ENCODE data around the gene KLF18. TPM values are rescaled to one million over a fixed set of nuclear protein-coding genes. Genes with fewer than 3 reads are reported as not detected.

KLF18 gene
- polyA plus RNA-seq (2013, experiment 1 of 2) = not detected
- not detected for polyA plus RNA-seq (2013, experiment 2 of 2)

- H3K4me3 ChIP-seq (ENCODE audit: extremely low read depth, insufficient read depth, low read length, poor library complexity, severe bottlenecking) = no peak within 1 kb of the TSS
- no peak within 1 kb of the TSS for H3K27ac ChIP-seq (ENCODE audit: low read depth, low read length, severe bottlenecking)
- WGBS, 2 experiments (ENCODE audit: insufficient coverage in 2 of 2) = 83% methylated on average over 1 of the region's 1 CpG; no CpG with 5 or more reads in 1 of the 2 experiments
- H3K4me1 ChIP-seq (ENCODE audit: control insufficient read depth, insufficient read depth, low read length, poor library complexity, severe bottlenecking) = no peaks in the 10 kb centered on the region
- H3K9me3 ChIP-seq (ENCODE audit: control insufficient read depth, low read length) = peaks cover 13% of the 10 kb centered on the region
- H3K36me3 ChIP-seq (ENCODE audit: control insufficient read depth, insufficient read depth, low read length) = no peaks in the 10 kb centered on the region
Measured at GRCh38 chr1:44141531-44141930, at the start of gene KLF18. KLF18 (minus strand) TSS chr1:44141631; CDS start chr1:44141631, 0 bp downstream.

- Histone ChIP-seq H3K36me3 (ENCODE audit: control insufficient read depth, insufficient read depth, low read length) (no peaks in the 10 kb centered on the region), H3K9me3 (ENCODE audit: control insufficient read depth, low read length) (peaks cover 19% of the 10 kb centered on the region), H3K4me3 (ENCODE audit: extremely low read depth, insufficient read depth, low read length, poor library complexity, severe bottlenecking) (no peak overlapping the region), H3K27ac (ENCODE audit: low read depth, low read length, severe bottlenecking) (no peak overlapping the region), H3K4me1 (ENCODE audit: control insufficient read depth, insufficient read depth, low read length, poor library complexity, severe bottlenecking) (no peaks in the 10 kb centered on the region)
- WGBS, 2 experiments (ENCODE audit: insufficient coverage in 2 of 2) = 100% methylated on average over 1 of the region's 1 CpG
Measured at GRCh38 chr1:44174630-44175029, 33.2 kb upstream of the KLF18 start.

- H3K4me3 ChIP-seq (ENCODE audit: extremely low read depth, insufficient read depth, low read length, poor library complexity, severe bottlenecking) = no peak overlapping the region
- H3K4me1 ChIP-seq (ENCODE audit: control insufficient read depth, insufficient read depth, low read length, poor library complexity, severe bottlenecking) = no peaks in the 10 kb centered on the region
- no peaks in the 10 kb centered on the region for H3K36me3 ChIP-seq (ENCODE audit: control insufficient read depth, insufficient read depth, low read length)
- H3K9me3 ChIP-seq (ENCODE audit: control insufficient read depth, low read length) = peaks cover 11% of the 10 kb centered on the region
- H3K27ac ChIP-seq (ENCODE audit: low read depth, low read length, severe bottlenecking) = no peak overlapping the region
- 91 to 93% methylated on average over 2 of the region's 3 CpGs for WGBS, 2 experiments (ENCODE audit: insufficient coverage in 2 of 2)
Measured at GRCh38 chr1:44170281-44170823, 28.9 kb upstream of the KLF18 start.

- no peaks in the 10 kb centered on the region for H3K9me3 ChIP-seq (ENCODE audit: control insufficient read depth, low read length)
- H3K4me1 ChIP-seq (ENCODE audit: control insufficient read depth, insufficient read depth, low read length, poor library complexity, severe bottlenecking) = no peaks in the 10 kb centered on the region
- 80 to 100% methylated on average over 2 to 3 of the region's 5 CpGs for WGBS, 2 experiments (ENCODE audit: insufficient coverage in 2 of 2)
- H3K36me3 ChIP-seq (ENCODE audit: control insufficient read depth, insufficient read depth, low read length) = no peaks in the 10 kb centered on the region
- H3K27ac ChIP-seq (ENCODE audit: low read depth, low read length, severe bottlenecking) = no peak overlapping the region
- H3K4me3 ChIP-seq (ENCODE audit: extremely low read depth, insufficient read depth, low read length, poor library complexity, severe bottlenecking) = no peak overlapping the region
Measured at GRCh38 chr1:44168520-44169098, 27.2 kb upstream of the KLF18 start.

GRCh38 chr1:44161546-44161945 is 20.1 kb upstream of the KLF18 start:
- H3K4me1 ChIP-seq (ENCODE audit: control insufficient read depth, insufficient read depth, low read length, poor library complexity, severe bottlenecking) = no peaks in the 10 kb centered on the region
- H3K9me3 ChIP-seq (ENCODE audit: control insufficient read depth, low read length) = no peaks in the 10 kb centered on the region
- no peak overlapping the region for H3K27ac ChIP-seq (ENCODE audit: low read depth, low read length, severe bottlenecking)
- H3K4me3 ChIP-seq (ENCODE audit: extremely low read depth, insufficient read depth, low read length, poor library complexity, severe bottlenecking) = no peak overlapping the region
- H3K36me3 ChIP-seq (ENCODE audit: control insufficient read depth, insufficient read depth, low read length) = no peaks in the 10 kb centered on the region

- H3K4me1 ChIP-seq (ENCODE audit: control insufficient read depth, insufficient read depth, low read length, poor library complexity, severe bottlenecking) = no peaks in the 10 kb centered on the region
- no peaks in the 10 kb centered on the region for H3K36me3 ChIP-seq (ENCODE audit: control insufficient read depth, insufficient read depth, low read length)
- H3K9me3 ChIP-seq (ENCODE audit: control insufficient read depth, low read length) = no peaks in the 10 kb centered on the region
- H3K27ac ChIP-seq (ENCODE audit: low read depth, low read length, severe bottlenecking) = no peak overlapping the region
- no peak overlapping the region for H3K4me3 ChIP-seq (ENCODE audit: extremely low read depth, insufficient read depth, low read length, poor library complexity, severe bottlenecking)
Measured at GRCh38 chr1:44158871-44159270, 17.4 kb upstream of the KLF18 start.

GRCh38 chr1:44157903-44158302 is 16.5 kb upstream of the KLF18 start:
- no peaks in the 10 kb centered on the region for H3K4me1 ChIP-seq (ENCODE audit: control insufficient read depth, insufficient read depth, low read length, poor library complexity, severe bottlenecking)
- no peaks in the 10 kb centered on the region for H3K9me3 ChIP-seq (ENCODE audit: control insufficient read depth, low read length)
- H3K27ac ChIP-seq (ENCODE audit: low read depth, low read length, severe bottlenecking) = no peak overlapping the region
- no peaks in the 10 kb centered on the region for H3K36me3 ChIP-seq (ENCODE audit: control insufficient read depth, insufficient read depth, low read length)
- WGBS, 2 experiments (ENCODE audit: insufficient coverage in 2 of 2) = 90 to 92% methylated on average over 1 of the region's 1 CpG
- no peak overlapping the region for H3K4me3 ChIP-seq (ENCODE audit: extremely low read depth, insufficient read depth, low read length, poor library complexity, severe bottlenecking)

- WGBS, 2 experiments (ENCODE audit: insufficient coverage in 2 of 2) = 90% methylated on average over 2 of the region's 3 CpGs; no CpG with 5 or more reads in 1 of the 2 experiments
- H3K27ac ChIP-seq (ENCODE audit: low read depth, low read length, severe bottlenecking) = no peak overlapping the region
- H3K4me1 ChIP-seq (ENCODE audit: control insufficient read depth, insufficient read depth, low read length, poor library complexity, severe bottlenecking) = no peaks in the 10 kb centered on the region
- H3K4me3 ChIP-seq (ENCODE audit: extremely low read depth, insufficient read depth, low read length, poor library complexity, severe bottlenecking) = no peak overlapping the region
- no peaks in the 10 kb centered on the region for H3K36me3 ChIP-seq (ENCODE audit: control insufficient read depth, insufficient read depth, low read length)
- no peaks in the 10 kb centered on the region for H3K9me3 ChIP-seq (ENCODE audit: control insufficient read depth, low read length)
Measured at GRCh38 chr1:44154049-44154448, 12.6 kb upstream of the KLF18 start.

- no peaks in the 10 kb centered on the region for H3K4me1 ChIP-seq (ENCODE audit: control insufficient read depth, insufficient read depth, low read length, poor library complexity, severe bottlenecking)
- no CpG with 5 or more reads among the region's 1 CpG for WGBS, 2 experiments (ENCODE audit: insufficient coverage in 2 of 2)
- H3K27ac ChIP-seq (ENCODE audit: low read depth, low read length, severe bottlenecking) = no peak overlapping the region
- H3K36me3 ChIP-seq (ENCODE audit: control insufficient read depth, insufficient read depth, low read length) = no peaks in the 10 kb centered on the region
- no peaks in the 10 kb centered on the region for H3K9me3 ChIP-seq (ENCODE audit: control insufficient read depth, low read length)
- no peak overlapping the region for H3K4me3 ChIP-seq (ENCODE audit: extremely low read depth, insufficient read depth, low read length, poor library complexity, severe bottlenecking)
Measured at GRCh38 chr1:44152692-44153091, 11.3 kb upstream of the KLF18 start.

GRCh38 chr1:44151808-44152207 is 10.4 kb upstream of the KLF18 start:
- no peak overlapping the region for H3K27ac ChIP-seq (ENCODE audit: low read depth, low read length, severe bottlenecking)
- no peak overlapping the region for H3K4me3 ChIP-seq (ENCODE audit: extremely low read depth, insufficient read depth, low read length, poor library complexity, severe bottlenecking)
- H3K4me1 ChIP-seq (ENCODE audit: control insufficient read depth, insufficient read depth, low read length, poor library complexity, severe bottlenecking) = no peaks in the 10 kb centered on the region
- WGBS, 2 experiments (ENCODE audit: insufficient coverage in 2 of 2) = no CpG with 5 or more reads among the region's 1 CpG
- H3K9me3 ChIP-seq (ENCODE audit: control insufficient read depth, low read length) = no peaks in the 10 kb centered on the region
- H3K36me3 ChIP-seq (ENCODE audit: control insufficient read depth, insufficient read depth, low read length) = no peaks in the 10 kb centered on the region

- Histone ChIP-seq H3K9me3 (ENCODE audit: control insufficient read depth, low read length) (no peaks in the 10 kb centered on the region), H3K4me3 (ENCODE audit: extremely low read depth, insufficient read depth, low read length, poor library complexity, severe bottlenecking) (no peak overlapping the region), H3K4me1 (ENCODE audit: control insufficient read depth, insufficient read depth, low read length, poor library complexity, severe bottlenecking) (no peaks in the 10 kb centered on the region), H3K27ac (ENCODE audit: low read depth, low read length, severe bottlenecking) (no peak overlapping the region), H3K36me3 (ENCODE audit: control insufficient read depth, insufficient read depth, low read length) (no peaks in the 10 kb centered on the region)
- 90 to 100% methylated on average over 3 of the region's 6 CpGs for WGBS, 2 experiments (ENCODE audit: insufficient coverage in 2 of 2)
Measured at GRCh38 chr1:44151332-44151731, 9.9 kb upstream of the KLF18 start.
